ENCODE data around the gene BCKDHA. TPM values are rescaled to one million over a fixed set of nuclear protein-coding genes. Genes with fewer than 3 reads are reported as not detected.
A peak's percentile ranks its signal among the peaks of the same experiment; 100 is the strongest.

The BCKDHA gene
- total and polyA plus RNA-seq, 7 donors: 19.0 to 35.7 (median 32.9) TPM

GRCh38 chr19:41452584-41453275 lies 55.1 kb downstream of the BCKDHA start:
- H3K4me1 ChIP-seq: peaks cover 0 to 6% (median 2%) of the 10 kb centered on the region in 4 donors
- DNase-seq: no peak
- intact Hi-C loops (cut with DNase I): no loop called here
- no peaks in the 10 kb centered on the region for H3K36me3 ChIP-seq
- H3K27ac ChIP-seq: no peak overlapping the region
- no peaks in the 10 kb centered on the region for H3K9me3 ChIP-seq
- 67 to 74% methylated on average over 6 of the region's 6 CpGs for WGBS, 2 donors
- H3K4me3 ChIP-seq: no peak overlapping the region
- H3K27me3 ChIP-seq: peaks cover 0 to under 1% (median 0%) of the 10 kb centered on the region in 3 donors
- no peak for TF ChIP-seq POLR2AphosphoS5 (IDR thresholded peaks at IDR 0.05)
- TF ChIP-seq EP300 (IDR thresholded peaks at IDR 0.05): no peak
- TF ChIP-seq CTCF (IDR thresholded peaks at IDR 0.05): no peak
- no peak for TF ChIP-seq POLR2A (IDR thresholded peaks at IDR 0.05)

GRCh38 chr19:41455936-41456335 lies 58.3 kb downstream of the BCKDHA start:
- Histone ChIP-seq H3K4me1 (peaks cover 0 to 4% (median 0%) of the 10 kb centered on the region in 4 donors), H3K27ac (no peak overlapping the region), H3K36me3 (no peaks in the 10 kb centered on the region), H3K27me3 (peaks cover 0 to 14% (median 4%) of the 10 kb centered on the region in 3 donors), H3K9me3 (no peaks in the 10 kb centered on the region), H3K4me3 (no peak overlapping the region)
- 10 to 40% methylated on average over 2 of the region's 2 CpGs for WGBS, 2 donors
- DNase-seq: no peak
- intact Hi-C loops (cut with DNase I): no loop called here
- TF ChIP-seq CTCF (IDR thresholded peaks at IDR 0.05): no peak
- no peak for TF ChIP-seq POLR2A (IDR thresholded peaks at IDR 0.05)
- no peak for TF ChIP-seq EP300 (IDR thresholded peaks at IDR 0.05)

- DNase-seq: no peak
- Histone ChIP-seq H3K4me1 (peaks cover 0 to 4% (median 0%) of the 10 kb centered on the region in 4 donors), H3K27me3 (peaks cover 0 to 19% (median 6%) of the 10 kb centered on the region in 3 donors), H3K27ac (peak overlapping the region in 3 of 4 donors; percentile 15 to 31 (median 31)), H3K36me3 (no peaks in the 10 kb centered on the region), H3K9me3 (no peaks in the 10 kb centered on the region), H3K4me3 (no peak overlapping the region)
- WGBS, 2 donors: 18 to 43% methylated on average over 7 of the region's 7 CpGs
- TF ChIP-seq CTCF (IDR thresholded peaks at IDR 0.05) (no peak), EP300 (IDR thresholded peaks at IDR 0.05) (no peak), POLR2AphosphoS5 (IDR thresholded peaks at IDR 0.05) (peak in 1 of 4 donors; percentile 19), POLR2A (IDR thresholded peaks at IDR 0.05) (no peak)
- intact Hi-C loops (cut with DNase I): no loop called here
Measured at GRCh38 chr19:41456342-41456918, 58.8 kb downstream of the BCKDHA start.

- H3K27me3 ChIP-seq: peaks cover 0 to 25% (median 6%) of the 10 kb centered on the region in 3 donors
- no peaks in the 10 kb centered on the region for H3K36me3 ChIP-seq
- intact Hi-C loops (cut with DNase I): no loop called here
- H3K9me3 ChIP-seq: no peaks in the 10 kb centered on the region
- DNase-seq: no peak
- no peak overlapping the region for H3K4me3 ChIP-seq
- WGBS, 2 donors: 47 to 60% methylated on average over 1 of the region's 1 CpG
- no peak overlapping the region for H3K27ac ChIP-seq
- peaks cover 0 to 4% (median 0%) of the 10 kb centered on the region in 4 donors for H3K4me1 ChIP-seq
- no peak for TF ChIP-seq POLR2A (IDR thresholded peaks at IDR 0.05)
- no peak for TF ChIP-seq CTCF (IDR thresholded peaks at IDR 0.05)
- TF ChIP-seq POLR2AphosphoS5 (IDR thresholded peaks at IDR 0.05): no peak
- no peak for TF ChIP-seq EP300 (IDR thresholded peaks at IDR 0.05)
Measured at GRCh38 chr19:41457241-41457640, 59.6 kb downstream of the BCKDHA start.
